Endothelial cell of umbilical vein (primary cell): Measurements from ENCODE around the gene DMD. TPM values are rescaled to one million over a fixed set of nuclear protein-coding genes. Genes with fewer than 3 reads are reported as not detected.

ENCODE experiments used
- BruUV-seq: library from RNA; stranded (reverse); fragments of 400-500 nt; replicated peaks from 2 replicates; lab custom pipeline; 2021; lab: Mats Ljungman, UMichigan
- CTCF ChIA-PET: fragments of 300-600, 350-600 bp; sonication (Branson Sonifier 250); formaldehyde crosslinking; loops from one replicate; lab custom pipeline; 2021; ENCODE audit warnings: antibody characterized with exemption, inconsistent platforms; lab: Charles Lee
- POLR2A ChIA-PET: fragments of 300-600, 350-600 bp; sonication (Branson Sonifier 250); formaldehyde crosslinking; loops from one replicate; lab custom pipeline; 2021; ENCODE audit warnings: antibody characterized with exemption, inconsistent platforms; lab: Charles Lee
- DNase-seq: peaks from one replicate; pipeline ENCODE4 v3.0.0-alpha.2; 2011; ENCODE audit warnings: low read depth, low spot score
- FAIRE-seq: peaks from 2 replicates; lab custom pipeline; 2011; peaks lifted over from hg19 to GRCh38; lab: Jason Lieb, UNC
- H2AFZ ChIP-seq: 2 replicates; pipeline ENCODE4 v1.6.0; 2012; ENCODE audit warnings: low read depth, low read length, control low read depth, inconsistent platforms
- H3K27ac ChIP-seq: 2 replicates; pipeline ENCODE4 v1.5.1; 2011; ENCODE audit warnings: low read depth, mild to moderate bottlenecking, control low read depth, low read length, moderate library complexity; ENCODE audit not compliant: insufficient read depth
- H3K27me3 ChIP-seq, 2 experiments: 2 replicates each; pipeline versions ENCODE4 v1.6.0 to v1.6.1; 2011; ENCODE audit warnings: low read length in 2 of 2, mixed read lengths in 1 of 2; ENCODE audit not compliant: control insufficient read depth in 2 of 2, insufficient read depth in 2 of 2
- H3K36me3 ChIP-seq, 2 experiments: 2 replicates in 1 of 2; 3 replicates in 1 of 2; pipeline ENCODE4 v1.5.1; 2011; ENCODE audit warnings: low read length in 2 of 2, mild to moderate bottlenecking in 1 of 2, moderate library complexity in 1 of 2; ENCODE audit not compliant: control insufficient read depth in 2 of 2, insufficient read depth in 2 of 2; ENCODE audit errors: extremely low read depth in 1 of 2
- H3K4me1 ChIP-seq: 3 replicates; pipeline ENCODE4 v1.5.1; 2011; ENCODE audit warnings: mild to moderate bottlenecking, low read length; ENCODE audit not compliant: control insufficient read depth, insufficient read depth; ENCODE audit errors: extremely low read depth
- H3K4me2 ChIP-seq: 2 replicates; pipeline ENCODE4 v1.6.1; 2011; ENCODE audit warnings: low read length, control low read depth, mixed read lengths; ENCODE audit not compliant: insufficient read depth
- H3K4me3 ChIP-seq, 3 experiments: fragments of 200-600 bp in 1 of 3; sonication (generic), shearing (Covaris generic) in 1 of 3; replicated peaks in 1 of 3; 2 replicates each; pipeline ENCODE4 v1.5.1; 2011 to 2016; ENCODE audit warnings: control low read depth in 3 of 3, low read length in 3 of 3, mild to moderate bottlenecking in 2 of 3, inconsistent platforms in 1 of 3, low read depth in 1 of 3, moderate library complexity in 1 of 3; ENCODE audit not compliant: insufficient read depth in 1 of 3
- H3K79me2 ChIP-seq: 2 replicates; pipeline ENCODE4 v1.6.0; 2012; ENCODE audit warnings: low read length, inconsistent platforms; ENCODE audit not compliant: control insufficient read depth, insufficient read depth
- H3K9ac ChIP-seq: replicated peaks from 2 replicates; pipeline ENCODE3; 2011; ENCODE audit warnings: low read length, control low read depth; ENCODE audit not compliant: insufficient read depth; ENCODE audit errors: extremely low read depth
- H3K9me1 ChIP-seq: replicated peaks from 3 replicates; pipeline ENCODE4 v1.6.0; 2011; ENCODE audit warnings: mild to moderate bottlenecking, low read length; ENCODE audit not compliant: control insufficient read depth, insufficient read depth; ENCODE audit errors: extremely low read depth
- H3K9me3 ChIP-seq: replicated peaks from 2 replicates; pipeline ENCODE4 v1.5.1; 2012; ENCODE audit warnings: low read length, inconsistent platforms; ENCODE audit not compliant: control insufficient read depth, insufficient read depth
- H4K20me1 ChIP-seq: replicated peaks from 2 replicates; pipeline ENCODE3; 2011; ENCODE audit warnings: mild to moderate bottlenecking, low read length; ENCODE audit not compliant: control insufficient read depth, insufficient read depth; ENCODE audit errors: extremely low read depth
- CTCF ChIP-seq, 2 donors: IDR thresholded peaks; 1 replicate in 1 of 2; 2 replicates in 1 of 2; pipeline ENCODE4 v1.5.1; 2011; ENCODE audit warnings: low read length in 2 of 2, mild to moderate bottlenecking in 2 of 2, moderate library complexity in 2 of 2, control low read depth in 1 of 2, inconsistent platforms in 1 of 2, low read depth in 1 of 2; ENCODE audit not compliant: insufficient read depth in 1 of 2; ENCODE audit errors: extremely low read depth in 1 of 2
- EZH2 ChIP-seq: IDR thresholded peaks from 2 replicates; pipeline ENCODE4 v1.6.1; 2012; ENCODE audit warnings: borderline replicate concordance, low read depth, mild to moderate bottlenecking, moderate library complexity, low read length, inconsistent platforms; ENCODE audit not compliant: severe bottlenecking
- FOS ChIP-seq: IDR thresholded peaks from 2 replicates; pipeline ENCODE4 v1.6.1; 2011; ENCODE audit warnings: mild to moderate bottlenecking, low read length, moderate library complexity, borderline replicate concordance; ENCODE audit not compliant: insufficient read depth
- GATA2 ChIP-seq: IDR thresholded peaks from 2 replicates; pipeline ENCODE4 v1.7.0; 2011; ENCODE audit warnings: low read depth, mild to moderate bottlenecking, moderate library complexity, mixed read lengths, low read length; ENCODE audit not compliant: insufficient read length, insufficient read depth
- JUN ChIP-seq: IDR thresholded peaks from 2 replicates; pipeline ENCODE4 v1.6.1; 2011; ENCODE audit warnings: borderline replicate concordance, low read depth; ENCODE audit not compliant: insufficient read length, insufficient read depth
- MAX ChIP-seq: IDR thresholded peaks from 2 replicates; pipeline ENCODE4 v1.6.1; 2011; ENCODE audit not compliant: insufficient read depth, insufficient read length
- MYC ChIP-seq: IDR thresholded peaks from one replicate; pipeline ENCODE4 v1.6.1; 2011; ENCODE audit warnings: mild to moderate bottlenecking, low read depth, low read length
- POLR2A ChIP-seq: IDR thresholded peaks from 2 replicates; pipeline ENCODE4 v1.6.1; 2012; ENCODE audit warnings: low read depth, mild to moderate bottlenecking, control low read depth, low read length
- POLR2AphosphoS5 ChIP-seq: IDR thresholded peaks from 2 replicates; pipeline ENCODE4 v1.6.1; 2012; ENCODE audit warnings: low read depth, mild to moderate bottlenecking, control low read depth, low read length, moderate library complexity; ENCODE audit not compliant: insufficient read depth
- dilution Hi-C: fragments of 300-500 bp; cut with MboI; formaldehyde crosslinking; loops from one replicate; pipeline ENCODE4 v1.15.0; 2019; ENCODE audit warnings: low sequenced_read_pairs; ENCODE audit not compliant: extremely low pct_ligation_motif_present
- intact Hi-C: fragments of 100-400 bp; cut with micrococcal nuclease; formaldehyde crosslinking; loops from one replicate; pipeline ENCODE4 v1.10.0; 2022
- polyA plus RNA-seq, 4 experiments: library from polyadenylated mRNA; depleted of rRNA in 3 of 4; stranded (reverse) in 3 of 4; unstranded in 1 of 4; fragments of >200 nt; gene quantifications; 2 replicates each; pipeline versions ENCODE4 v1.2.1 to v1.2.3, GENCODE V29; 2011 to 2012; ENCODE audit warnings: missing spikeins in 1 of 4
- total RNA-seq: library from RNA; stranded (reverse); gene quantifications from 2 replicates; pipeline ENCODE4 v1.2.3, GENCODE V29; 2021

DMD gene
- total and polyA plus RNA-seq, 2 donors (not counting 3 experiments of a cell fraction or from before 2014, with no cell fraction given), result 7.3 to 9.0 TPM

- Histone ChIP-seq H3K4me2 (no peak overlapping the region), H4K20me1 (no peaks in the 10 kb centered on the region), H2AFZ (no peak overlapping the region), H3K27me3 (no peaks in the 10 kb centered on the region), H3K36me3 (no peaks in the 10 kb centered on the region), H3K27ac (no peak overlapping the region), H3K9ac (no peak overlapping the region), H3K79me2 (no peaks in the 10 kb centered on the region), H3K9me1 (no peaks in the 10 kb centered on the region), H3K4me3 (no peak overlapping the region), H3K9me3 (no peaks in the 10 kb centered on the region), H3K4me1 (peaks cover 16% of the 10 kb centered on the region)
- no peak for TF ChIP-seq EZH2
- TF ChIP-seq POLR2A, result no peak
- no peak for TF ChIP-seq GATA2
- no peak for TF ChIP-seq POLR2AphosphoS5
- TF ChIP-seq MYC, result no peak
- no peak for TF ChIP-seq CTCF (IDR thresholded peaks at IDR 0.05; ENCODE audit: extremely low read depth in 1 of 2, insufficient read depth in 1 of 2, low read depth in 1 of 2, low read length in 2 of 2)
- TF ChIP-seq JUN, result peak; percentile 11
- TF ChIP-seq MAX, result no peak
- TF ChIP-seq FOS, result peak; percentile 41
- BruUV-seq, result no TSS peak
- intact Hi-C loops, result loop anchor here (10.0 kb wide), 1 partner anchor 633 kb away; no protein-coding TSS in a partner anchor
- dilution Hi-C loops, result no loop called here
- DNase-seq, result peak; percentile 74
- ChIA-PET POLR2A (no interaction called here), CTCF (interaction anchor here (1.5 kb wide), 1 partner anchor 12 kb away, joined by 6 read pairs; no protein-coding TSS in a partner anchor)
- peak; percentile 81 for FAIRE-seq
These were observed 2009.8 kb downstream of the DMD start for GRCh38 chrX:31201503-31201902.
